ENCODE data around the gene GPR75.
"Not testable (repeated sequence)": the region's sequence is repeated elsewhere in the genome, so short reads cannot be mapped to it uniquely, and the experiment has no call there.

The GPR75 gene

GRCh38 chr2:53854678-53855077, 5.1 kb downstream of the GPR75 start:
- in situ Hi-C loops (cut with MboI; ENCODE audit: low sequenced_read_pairs): no loop called here

GRCh38 chr2:53852532-53852931, 7.2 kb downstream of the GPR75 start:
- in situ Hi-C loops (cut with MboI; ENCODE audit: low sequenced_read_pairs): no loop called here

GRCh38 chr2:53851052-53851757, 8.6 kb downstream of the GPR75 start:
- in situ Hi-C loops (cut with MboI; ENCODE audit: low sequenced_read_pairs): not testable (repeated sequence)

GRCh38 chr2:53848062-53848461, 11.7 kb downstream of the GPR75 start:
- in situ Hi-C loops (cut with MboI; ENCODE audit: low sequenced_read_pairs): no loop called here

GRCh38 chr2:53843595-53843994, 16.2 kb downstream of the GPR75 start:
- in situ Hi-C loops (cut with MboI; ENCODE audit: low sequenced_read_pairs): no loop called here

GRCh38 chr2:53842891-53843290, 16.9 kb downstream of the GPR75 start:
- in situ Hi-C loops (cut with MboI; ENCODE audit: low sequenced_read_pairs): no loop called here

- in situ Hi-C loops (cut with MboI; ENCODE audit: low sequenced_read_pairs): not testable (repeated sequence)
Measured at GRCh38 chr2:53841651-53842050, 18.1 kb downstream of the GPR75 start.

GRCh38 chr2:53840580-53840979, 19.2 kb downstream of the GPR75 start:
- in situ Hi-C loops (cut with MboI; ENCODE audit: low sequenced_read_pairs): no loop called here

GRCh38 chr2:53829980-53830290, 29.8 kb downstream of the GPR75 start:
- in situ Hi-C loops (cut with MboI; ENCODE audit: low sequenced_read_pairs): not testable (repeated sequence)

GRCh38 chr2:53829273-53829979, 30.3 kb downstream of the GPR75 start:
- in situ Hi-C loops (cut with MboI; ENCODE audit: low sequenced_read_pairs): no loop called here

- in situ Hi-C loops (cut with MboI; ENCODE audit: low sequenced_read_pairs): no loop called here
Measured at GRCh38 chr2:53828331-53828730, 31.4 kb downstream of the GPR75 start.

- in situ Hi-C loops (cut with MboI; ENCODE audit: low sequenced_read_pairs): no loop called here
Measured at GRCh38 chr2:53827398-53828175, 32.2 kb downstream of the GPR75 start.

- in situ Hi-C loops (cut with MboI; ENCODE audit: low sequenced_read_pairs): no loop called here
Measured at GRCh38 chr2:53826587-53827397, 33.0 kb downstream of the GPR75 start.

- in situ Hi-C loops (cut with MboI; ENCODE audit: low sequenced_read_pairs): no loop called here
Measured at GRCh38 chr2:53826030-53826410, 33.7 kb downstream of the GPR75 start.

- in situ Hi-C loops (cut with MboI; ENCODE audit: low sequenced_read_pairs): not testable (repeated sequence)
Measured at GRCh38 chr2:53823639-53824038, 36.1 kb downstream of the GPR75 start.

GRCh38 chr2:53821810-53822209, 38.0 kb downstream of the GPR75 start:
- in situ Hi-C loops (cut with MboI; ENCODE audit: low sequenced_read_pairs): no loop called here

GRCh38 chr2:53820711-53821110, 39.1 kb downstream of the GPR75 start:
- in situ Hi-C loops (cut with MboI; ENCODE audit: low sequenced_read_pairs): no loop called here

GRCh38 chr2:53820048-53820447, 39.7 kb downstream of the GPR75 start:
- in situ Hi-C loops (cut with MboI; ENCODE audit: low sequenced_read_pairs): no loop called here

GRCh38 chr2:53819634-53820033, 40.1 kb downstream of the GPR75 start:
- in situ Hi-C loops (cut with MboI; ENCODE audit: low sequenced_read_pairs): no loop called here

- in situ Hi-C loops (cut with MboI; ENCODE audit: low sequenced_read_pairs): no loop called here
Measured at GRCh38 chr2:53818854-53819435, 40.8 kb downstream of the GPR75 start.

- in situ Hi-C loops (cut with MboI; ENCODE audit: low sequenced_read_pairs): no loop called here
Measured at GRCh38 chr2:53813151-53813550, 46.6 kb downstream of the GPR75 start.
